ENCODE results near the gene STARD4. TPM values are rescaled to one million over a fixed set of nuclear protein-coding genes. Genes with fewer than 3 reads are reported as not detected.

STARD4 gene
- polyA plus RNA-seq, 1 experiment: 24.3 TPM

DNA sequence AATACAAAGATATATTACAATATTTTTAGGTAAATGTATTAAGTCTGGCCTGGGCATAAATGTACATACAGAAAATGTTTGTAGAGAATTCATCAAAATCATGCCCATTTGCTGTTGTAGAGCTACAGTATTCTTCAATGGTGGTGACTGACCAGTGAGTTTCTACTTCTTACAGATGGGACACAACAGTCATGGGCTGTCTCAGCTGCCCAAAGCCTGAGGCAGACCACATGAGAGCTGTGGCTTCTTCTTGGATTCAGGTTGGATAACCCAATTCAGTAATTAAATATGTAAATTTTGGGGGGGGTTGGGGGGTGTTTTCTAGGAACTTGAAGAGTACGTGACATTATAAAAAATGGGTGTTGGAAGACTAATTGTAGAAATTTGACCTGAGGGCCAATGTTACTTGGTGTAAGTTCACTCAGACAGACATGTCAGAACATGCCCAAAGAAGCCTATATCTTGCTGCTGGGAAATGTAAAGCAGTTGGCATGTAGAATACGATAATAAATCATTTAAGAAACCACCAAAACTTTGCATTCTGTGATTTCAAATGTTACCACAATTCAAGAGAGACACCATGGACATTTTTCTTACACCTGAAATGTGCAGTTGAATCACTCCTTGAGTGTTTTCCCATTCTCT, 17.9 kb downstream of the STARD4 start:
- POLR2A ChIA-PET: no interaction called here
- Histone ChIP-seq H3K4me3 (ENCODE audit: low read depth, low read length) (no peak overlapping the region), H3K27ac (ENCODE audit: low read depth, low read length) (no peak overlapping the region), H3K27me3 (ENCODE audit: control insufficient read depth, insufficient read depth, low read length) (no peaks in the 10 kb centered on the region), H3K9me3 (ENCODE audit: control insufficient read depth, insufficient read depth, low read length) (no peaks in the 10 kb centered on the region)
- CTCF ChIA-PET: interaction anchor here (0.6 kb wide), 1 partner anchor 37 kb away, joined by 3 read pairs; no protein-coding TSS in a partner anchor
- no peak for TF ChIP-seq CTCF (IDR thresholded peaks at IDR 0.05; ENCODE audit: low read depth, low read length)
- DNase-seq (ENCODE audit: low read depth, low spot score): no peak

DNA sequence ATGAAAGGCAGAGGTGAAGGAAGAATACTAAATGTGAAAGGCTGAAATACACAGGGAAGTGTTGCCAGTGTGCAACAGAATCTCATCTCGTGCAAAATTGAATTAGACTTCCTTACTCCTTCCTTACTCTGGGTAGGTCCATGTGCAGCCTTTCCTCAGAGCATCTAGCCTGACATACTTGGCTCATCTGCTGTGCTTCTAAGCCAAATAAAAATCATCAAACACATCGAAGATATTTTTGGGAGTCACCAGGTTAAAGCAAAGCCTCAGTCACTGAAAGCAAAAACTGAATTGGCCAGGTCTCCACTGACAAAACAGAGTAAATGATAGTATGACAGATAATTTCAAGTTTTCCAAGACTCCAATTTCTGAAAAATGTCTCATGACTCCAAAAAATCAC, 19.3 kb downstream of the STARD4 start:
- POLR2A ChIA-PET: no interaction called here
- TF ChIP-seq CTCF (IDR thresholded peaks at IDR 0.05; ENCODE audit: low read depth, low read length): no peak
- Histone ChIP-seq H3K9me3 (ENCODE audit: control insufficient read depth, insufficient read depth, low read length) (no peaks in the 10 kb centered on the region), H3K27ac (ENCODE audit: low read depth, low read length) (no peak overlapping the region), H3K27me3 (ENCODE audit: control insufficient read depth, insufficient read depth, low read length) (no peaks in the 10 kb centered on the region), H3K4me3 (ENCODE audit: low read depth, low read length) (no peak overlapping the region)
- CTCF ChIA-PET: interaction anchor here (0.7 kb wide), 1 partner anchor 182 kb away, joined by 3 read pairs; no protein-coding TSS in a partner anchor
- DNase-seq (ENCODE audit: low read depth, low spot score): no peak

DNA sequence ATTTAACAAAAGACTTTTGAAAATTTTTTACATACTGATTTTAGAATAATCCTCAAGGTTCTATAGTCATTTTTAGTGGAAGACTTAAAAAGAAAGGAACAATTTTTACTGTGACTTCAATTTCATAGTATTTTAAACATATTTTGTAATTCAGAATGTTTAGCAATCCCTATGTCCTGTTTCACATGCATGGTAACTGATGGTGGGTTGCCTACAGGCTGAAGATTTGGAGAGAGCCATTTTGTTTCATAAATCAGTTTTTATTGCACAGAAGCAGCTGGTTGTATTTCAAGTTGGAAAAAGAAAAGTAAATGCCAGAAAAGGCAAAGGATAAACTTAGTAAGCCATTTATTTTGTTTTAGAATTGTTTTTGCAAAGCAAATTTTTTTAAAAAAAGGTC, 24.0 kb downstream of the STARD4 start:
- H3K27me3 ChIP-seq (ENCODE audit: control insufficient read depth, insufficient read depth, low read length): no peaks in the 10 kb centered on the region
- no peak overlapping the region for H3K27ac ChIP-seq (ENCODE audit: low read depth, low read length)
- CTCF ChIA-PET: interaction anchor here (1.9 kb wide), 1 partner anchor 11 kb away, joined by 8 read pairs; no protein-coding TSS in a partner anchor
- H3K4me3 ChIP-seq (ENCODE audit: low read depth, low read length): no peak overlapping the region
- no peak for DNase-seq (ENCODE audit: low read depth, low spot score)
- TF ChIP-seq CTCF (IDR thresholded peaks at IDR 0.05; ENCODE audit: low read depth, low read length): no peak
- POLR2A ChIA-PET: no interaction called here
- H3K9me3 ChIP-seq (ENCODE audit: control insufficient read depth, insufficient read depth, low read length): no peaks in the 10 kb centered on the region

GRCh38 chr5:111486926-111487325, 25.4 kb downstream of the STARD4 start:
- CTCF ChIA-PET: interaction anchor here (0.7 to 1.9 kb wide), 2 partner anchors 9 to 63 kb away, joined by 3 to 8 read pairs; no protein-coding TSS in a partner anchor
- POLR2A ChIA-PET: interaction anchor here (0.6 kb wide), 2 partner anchors 93 to 374 kb away, joined by 3 read pairs; no protein-coding TSS in a partner anchor
- TF ChIP-seq CTCF (IDR thresholded peaks at IDR 0.05; ENCODE audit: low read depth, low read length): no peak
- Histone ChIP-seq H3K4me3 (ENCODE audit: low read depth, low read length) (no peak overlapping the region), H3K27ac (ENCODE audit: low read depth, low read length) (no peak overlapping the region), H3K27me3 (ENCODE audit: control insufficient read depth, insufficient read depth, low read length) (no peaks in the 10 kb centered on the region), H3K9me3 (ENCODE audit: control insufficient read depth, insufficient read depth, low read length) (no peaks in the 10 kb centered on the region)
- no peak for DNase-seq (ENCODE audit: low read depth, low spot score)

DNA sequence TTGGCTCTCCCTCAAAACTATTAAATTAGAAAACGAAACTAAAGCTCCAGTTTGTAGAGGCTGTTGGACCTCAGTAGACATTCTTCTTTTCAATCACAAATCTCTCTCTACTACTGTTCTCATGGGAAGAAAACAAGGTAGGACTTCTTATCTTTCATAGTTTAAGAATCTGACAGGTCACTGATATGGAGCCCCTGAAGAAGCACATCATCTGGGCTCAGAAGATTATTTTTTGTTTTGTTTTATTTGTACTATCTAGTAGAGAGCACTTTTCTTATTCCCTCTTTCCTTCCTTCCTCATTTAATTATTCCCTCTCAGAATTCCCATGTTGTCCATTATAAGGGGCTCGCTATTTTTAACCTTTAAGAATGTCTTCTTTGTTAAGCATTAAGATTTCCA, 26.3 kb downstream of the STARD4 start:
- POLR2A ChIA-PET: no interaction called here
- H3K27ac ChIP-seq (ENCODE audit: low read depth, low read length): no peak overlapping the region
- no peaks in the 10 kb centered on the region for H3K27me3 ChIP-seq (ENCODE audit: control insufficient read depth, insufficient read depth, low read length)
- no peaks in the 10 kb centered on the region for H3K9me3 ChIP-seq (ENCODE audit: control insufficient read depth, insufficient read depth, low read length)
- DNase-seq (ENCODE audit: low read depth, low spot score): no peak
- CTCF ChIA-PET: no interaction called here
- no peak for TF ChIP-seq CTCF (IDR thresholded peaks at IDR 0.05; ENCODE audit: low read depth, low read length)
- H3K4me3 ChIP-seq (ENCODE audit: low read depth, low read length): no peak overlapping the region
